GM23338 (cell line): ENCODE data around the gene BAZ1B.

Source experiments
- CREB1 ChIP-seq: fragments of 250-450 bp; sonication (Bioruptor Pico); IDR thresholded peaks from 2 replicates; pipeline ENCODE4 v1.5.0; 2020; ENCODE audit warnings: low read depth, mild to moderate bottlenecking, moderate library complexity
- CTCF ChIP-seq, 2 experiments: fragments of 200-600 bp in 1 of 2; sonication (generic) in 1 of 2; conservative IDR thresholded peaks; 2 replicates each; pipeline versions ENCODE4 v1.5.1 to v1.6.1; 2016 to 2017; ENCODE audit warnings: antibody characterized with exemption in 2 of 2, low read depth in 2 of 2, mild to moderate bottlenecking in 2 of 2, moderate library complexity in 1 of 2
- EZH2 ChIP-seq: fragments of 200-600 bp; sonication (generic); IDR thresholded peaks from one replicate; pipeline ENCODE4 v1.8.0; 2017; ENCODE audit warnings: antibody characterized with exemption, mild to moderate bottlenecking, low read depth; ENCODE audit not compliant: unreplicated experiment
- EZH2phosphoT487 ChIP-seq: fragments of 200-600 bp; sonication (generic); IDR thresholded peaks from one replicate; pipeline ENCODE4 v1.8.1; 2018; ENCODE audit warnings: antibody characterized with exemption; ENCODE audit not compliant: unreplicated experiment
- JUNB ChIP-seq: IDR thresholded peaks from one replicate; pipeline ENCODE4 v1.6.1; 2016; ENCODE audit warnings: antibody characterized with exemption; ENCODE audit not compliant: unreplicated experiment
- NANOG ChIP-seq: IDR thresholded peaks from 2 replicates; pipeline ENCODE4 v1.6.1; 2016; ENCODE audit warnings: antibody characterized with exemption, borderline replicate concordance
- POLR2AphosphoS5 ChIP-seq: IDR thresholded peaks from 2 replicates; pipeline ENCODE4 v1.6.1; 2016; ENCODE audit warnings: antibody characterized with exemption, low read depth
- REST ChIP-seq: IDR thresholded peaks from one replicate; pipeline ENCODE4 v1.6.1; 2018; ENCODE audit warnings: antibody characterized with exemption; ENCODE audit not compliant: unreplicated experiment
- STAT1 ChIP-seq: IDR thresholded peaks from one replicate; pipeline ENCODE4 v1.6.1; 2016; ENCODE audit warnings: antibody characterized with exemption; ENCODE audit not compliant: unreplicated experiment
- ZNF114 ChIP-seq: fragments of 250-450 bp; sonication (Bioruptor Pico); IDR thresholded peaks from 2 replicates; pipeline ENCODE4 v1.5.0; 2020; ENCODE audit warnings: mild to moderate bottlenecking, moderate library complexity
- ZNF331 ChIP-seq: fragments of 250-450 bp; sonication (Bioruptor Pico); IDR thresholded peaks from 2 replicates; pipeline ENCODE4 v1.5.0; 2020; ENCODE audit warnings: low read depth, mild to moderate bottlenecking, moderate library complexity

GRCh38 chr7:73466112-73466511 is 56.0 kb downstream of the BAZ1B start:
- no peak for TF ChIP-seq CTCF (conservative IDR thresholded peaks at IDR 0.05; ENCODE audit: low read depth in 2 of 2)
- no peak for TF ChIP-seq EZH2
- no peak for TF ChIP-seq REST
- TF ChIP-seq STAT1, result no peak
- no peak for TF ChIP-seq POLR2AphosphoS5
- no peak for TF ChIP-seq ZNF331 (CRISPR knock-in tag)
- no peak for TF ChIP-seq CREB1
- TF ChIP-seq ZNF114 (CRISPR knock-in tag), result no peak
- no peak for TF ChIP-seq EZH2phosphoT487
- no peak for TF ChIP-seq NANOG
- no peak for TF ChIP-seq JUNB
